H9 (cell line): ENCODE results near the gene RIT2. TPM values are rescaled to one million over a fixed set of nuclear protein-coding genes. Genes with fewer than 3 reads are reported as not detected.

ENCODE experiments used
- DNase-seq: peaks from one replicate; pipeline ENCODE4 v3.0.0-alpha.2; 2017
- H2AFZ ChIP-seq: one replicate; pipeline ENCODE4 v1.6.1; 2013; ENCODE audit warnings: mild to moderate bottlenecking, low read length, control low read depth, moderate library complexity
- H2AK5ac ChIP-seq: 2 replicates; pipeline ENCODE4 v1.6.1; 2013; ENCODE audit warnings: low read length, control low read depth, mixed read lengths; ENCODE audit not compliant: insufficient read length
- H2BK120ac ChIP-seq: one replicate; pipeline ENCODE4 v1.6.1; 2013; ENCODE audit warnings: low read depth, mild to moderate bottlenecking, low read length, control low read depth, inconsistent platforms; ENCODE audit not compliant: poor library complexity, severe bottlenecking
- H2BK12ac ChIP-seq: 2 replicates; pipeline ENCODE4 v1.6.1; 2013; ENCODE audit warnings: low read length, control low read depth, mixed read lengths, low read depth; ENCODE audit not compliant: insufficient read length
- H2BK15ac ChIP-seq: 2 replicates; pipeline ENCODE4 v1.6.1; 2013; ENCODE audit warnings: low read depth, low read length, control low read depth
- H2BK20ac ChIP-seq: one replicate; pipeline ENCODE4 v1.6.1; 2013; ENCODE audit warnings: low read depth, mild to moderate bottlenecking, low read length, control low read depth, inconsistent platforms; ENCODE audit not compliant: poor library complexity, severe bottlenecking
- H2BK5ac ChIP-seq: 2 replicates; pipeline ENCODE4 v1.6.1; 2013; ENCODE audit warnings: low read length, control low read depth, mixed read lengths; ENCODE audit not compliant: insufficient read length
- H3K14ac ChIP-seq: 2 replicates; pipeline ENCODE4 v1.6.1; 2013; ENCODE audit warnings: low read length, control low read depth; ENCODE audit not compliant: insufficient read depth
- H3K18ac ChIP-seq: 2 replicates; pipeline ENCODE4 v1.6.1; 2013; ENCODE audit warnings: low read depth, mild to moderate bottlenecking, mixed read lengths, low read length, control low read depth; ENCODE audit not compliant: insufficient read length
- H3K23ac ChIP-seq: 2 replicates; pipeline ENCODE4 v1.6.1; 2013; ENCODE audit warnings: low read length, control low read depth, mixed read lengths, low read depth; ENCODE audit not compliant: insufficient read length
- H3K23me2 ChIP-seq: 2 replicates; pipeline ENCODE4 v1.6.1; 2013; ENCODE audit warnings: low read depth, mild to moderate bottlenecking, mixed read lengths, low read length, control low read depth; ENCODE audit not compliant: insufficient read length, poor library complexity, severe bottlenecking
- H3K27ac ChIP-seq: 2 replicates; pipeline ENCODE4 v1.5.1; 2013; ENCODE audit warnings: low read length, control low read depth, mixed read lengths, low read depth; ENCODE audit not compliant: insufficient read length
- H3K27me3 ChIP-seq: 2 replicates; pipeline ENCODE4 v1.6.1; 2013; ENCODE audit warnings: low read length, control low read depth, inconsistent platforms; ENCODE audit not compliant: insufficient read depth
- H3K4ac ChIP-seq: 2 replicates; pipeline ENCODE4 v1.6.1; 2013; ENCODE audit warnings: low read depth, mild to moderate bottlenecking, control low read depth, inconsistent platforms, low read length, moderate library complexity
- H3K4me1 ChIP-seq: 2 replicates; pipeline ENCODE4 v1.6.1; 2013; ENCODE audit warnings: low read length, control low read depth, inconsistent platforms; ENCODE audit not compliant: insufficient read depth
- H3K4me2 ChIP-seq: 2 replicates; pipeline ENCODE4 v1.6.1; 2013; ENCODE audit warnings: low read length, control low read depth, mixed read lengths; ENCODE audit not compliant: insufficient read length, insufficient read depth
- H3K56ac ChIP-seq: 2 replicates; pipeline ENCODE4 v1.6.1; 2013; ENCODE audit warnings: low read depth, mild to moderate bottlenecking, mixed read lengths, low read length, control low read depth; ENCODE audit not compliant: insufficient read length
- H3K79me1 ChIP-seq: 2 replicates; pipeline ENCODE4 v1.6.1; 2013; ENCODE audit warnings: low read depth, mild to moderate bottlenecking, moderate library complexity, low read length, control low read depth, inconsistent platforms; ENCODE audit not compliant: insufficient read depth, poor library complexity, severe bottlenecking
- H3K79me2 ChIP-seq: 2 replicates; pipeline ENCODE4 v1.6.1; 2013; ENCODE audit warnings: low read length, control low read depth, inconsistent platforms; ENCODE audit not compliant: insufficient read depth
- H3K9ac ChIP-seq: 2 replicates; pipeline ENCODE4 v1.6.1; 2013; ENCODE audit warnings: low read length, control low read depth, mixed read lengths; ENCODE audit not compliant: insufficient read length; ENCODE audit errors: extremely low read depth
- H3K9me3 ChIP-seq: one replicate; pipeline ENCODE4 v1.6.1; 2013; ENCODE audit warnings: low read depth, low read length, inconsistent platforms; ENCODE audit not compliant: control insufficient read depth
- H3T11ph ChIP-seq: one replicate; pipeline ENCODE4 v1.6.1; 2013; ENCODE audit warnings: mild to moderate bottlenecking, low read length, control low read depth, inconsistent platforms
- H4K20me1 ChIP-seq: one replicate; pipeline ENCODE4 v1.6.1; 2013; ENCODE audit not compliant: control insufficient read depth, insufficient read length, insufficient read depth
- H4K5ac ChIP-seq: 2 replicates; pipeline ENCODE4 v1.6.1; 2013; ENCODE audit warnings: low read depth, mild to moderate bottlenecking, mixed read lengths, low read length, control low read depth; ENCODE audit not compliant: insufficient read length
- H4K8ac ChIP-seq: replicated peaks from 2 replicates; pipeline ENCODE4 v1.6.1; 2013; ENCODE audit warnings: low read length, control low read depth, mixed read lengths, low read depth; ENCODE audit not compliant: insufficient read length
- H4K91ac ChIP-seq: 2 replicates; pipeline ENCODE4 v1.6.1; 2013; ENCODE audit warnings: low read depth, mild to moderate bottlenecking, moderate library complexity, mixed read lengths, low read length, control low read depth; ENCODE audit not compliant: insufficient read length
- H3K27ac Mint-ChIP-seq, 3 experiments: 2 replicates in 2 of 3; 3 replicates in 1 of 3; pipeline ENCODE4 v1.8.0; 2020 to 2021; ENCODE audit warnings: mixed read lengths in 3 of 3, mild to moderate bottlenecking in 1 of 3, moderate library complexity in 1 of 3
- H3K27me3 Mint-ChIP-seq: 2 replicates; pipeline ENCODE4 v1.8.0; 2021; ENCODE audit warnings: low read depth, mild to moderate bottlenecking, moderate library complexity, mixed read lengths
- H3K36me3 Mint-ChIP-seq, 3 experiments: 2 replicates in 2 of 3; 3 replicates in 1 of 3; pipeline ENCODE4 v1.8.0; 2020 to 2021; ENCODE audit warnings: low read depth in 3 of 3, mixed read lengths in 3 of 3; ENCODE audit not compliant: insufficient read depth in 1 of 3
- H3K4me1 Mint-ChIP-seq, 2 experiments: 2 replicates each; pipeline ENCODE4 v1.8.0; 2020; ENCODE audit warnings: mixed read lengths in 2 of 2
- H3K4me3 Mint-ChIP-seq, 2 experiments: 2 replicates in 1 of 2; 3 replicates in 1 of 2; pipeline ENCODE4 v1.8.0; 2020 to 2021; ENCODE audit warnings: mild to moderate bottlenecking in 2 of 2, mixed read lengths in 2 of 2, moderate library complexity in 1 of 2
- H3K9me3 Mint-ChIP-seq, 2 experiments: 2 replicates in 1 of 2; 3 replicates in 1 of 2; pipeline ENCODE4 v1.8.0; 2020; ENCODE audit warnings: mild to moderate bottlenecking in 2 of 2, mixed read lengths in 2 of 2, moderate library complexity in 1 of 2
- WGBS: extraction: QIAGEN DNeasy Blood & Tissue Kit; methylation state at CpG from one replicate; pipeline ENCODE4 v1.1.7; 2013; ENCODE audit warnings: missing lambda C conversion rate, low lambda C conversion rate, mixed read lengths; ENCODE audit not compliant: insufficient read length; ENCODE audit errors: extremely low coverage; 5-methylcytosine and 5-hydroxymethylcytosine counted together
- total RNA-seq: library from RNA; stranded (reverse); gene quantifications from 2 replicates; pipeline ENCODE4 v1.2.1, GENCODE V29; 2021
- TF ChIP-seq, protein P1 (sequence below): fragments of 200-600 bp; sonication (generic); conservative IDR thresholded peaks from 3 replicates; pipeline ENCODE4 v1.8.0; 2021; ENCODE audit warnings: antibody characterized with exemption, mild to moderate bottlenecking

Gene RIT2
- total RNA-seq, 1 experiment from 2014 or later, result 1.2 TPM

DNA sequence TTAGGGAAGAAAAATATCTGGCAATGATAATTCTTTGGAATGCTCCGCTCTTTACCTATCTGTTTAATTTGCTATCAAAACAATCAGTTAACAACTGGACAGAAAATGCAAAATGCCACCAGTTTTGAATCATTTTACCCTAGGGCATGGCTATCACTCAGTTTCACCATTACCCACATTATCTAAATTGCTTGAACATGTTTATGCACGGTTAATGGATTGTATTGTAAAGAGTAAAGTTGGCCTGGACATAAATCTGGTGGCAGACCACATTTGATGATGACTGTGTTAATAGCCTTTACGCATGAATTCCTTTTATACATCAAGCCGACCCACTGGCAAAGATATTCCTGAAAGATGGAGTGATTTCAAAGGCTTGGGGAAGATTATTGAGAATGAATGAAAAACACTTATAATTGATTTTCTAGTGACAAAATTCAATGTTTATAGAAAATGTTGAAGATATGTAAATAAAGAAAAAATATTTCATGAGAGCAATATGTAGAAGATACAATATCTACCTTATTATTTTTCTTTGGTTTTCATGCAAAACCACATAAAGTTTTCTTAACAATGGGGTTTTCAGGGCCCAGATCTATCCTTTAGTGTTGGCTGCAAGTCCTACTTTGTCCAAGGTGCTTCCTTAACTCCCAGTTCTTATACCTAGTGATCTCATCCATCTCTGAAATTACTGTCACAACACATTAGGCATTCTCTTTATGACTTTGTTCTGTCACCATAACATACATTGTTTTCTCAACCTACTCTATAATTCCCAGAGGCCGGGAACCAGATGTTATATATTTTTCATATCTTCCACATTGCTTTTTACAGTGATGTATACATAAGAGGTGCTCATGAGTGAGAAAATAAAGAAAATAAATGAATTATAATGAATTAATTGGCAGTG is 265.1 kb downstream of the RIT2 start:
- no peak overlapping the region for H2BK12ac ChIP-seq
- no peak overlapping the region for H3K18ac ChIP-seq
- no peak overlapping the region for H3K14ac ChIP-seq
- no peaks in the 10 kb centered on the region for H3K79me1 ChIP-seq
- no peaks in the 10 kb centered on the region; the same call in 1 of the 2 replicates for H3K4me1 ChIP-seq
- H4K8ac ChIP-seq, result no peak overlapping the region
- no peaks in the 10 kb centered on the region for H3K9me3 Mint-ChIP-seq
- H2BK20ac ChIP-seq, result no peak overlapping the region
- no peak overlapping the region for H3K4me2 ChIP-seq
- no peak overlapping the region for H3K9ac ChIP-seq
- no peaks in the 10 kb centered on the region for H3K27me3 Mint-ChIP-seq
- H2BK120ac ChIP-seq, result no peak overlapping the region
- H3K27ac ChIP-seq, result no peak overlapping the region
- H4K5ac ChIP-seq, result no peak overlapping the region
- no peaks in the 10 kb centered on the region for H3K36me3 Mint-ChIP-seq
- no CpG with 5 or more reads among the region's 5 CpGs for WGBS
- no peaks in the 10 kb centered on the region for H3K27me3 ChIP-seq
- no peak overlapping the region for H4K91ac ChIP-seq
- TF ChIP-seq, protein P1, sequence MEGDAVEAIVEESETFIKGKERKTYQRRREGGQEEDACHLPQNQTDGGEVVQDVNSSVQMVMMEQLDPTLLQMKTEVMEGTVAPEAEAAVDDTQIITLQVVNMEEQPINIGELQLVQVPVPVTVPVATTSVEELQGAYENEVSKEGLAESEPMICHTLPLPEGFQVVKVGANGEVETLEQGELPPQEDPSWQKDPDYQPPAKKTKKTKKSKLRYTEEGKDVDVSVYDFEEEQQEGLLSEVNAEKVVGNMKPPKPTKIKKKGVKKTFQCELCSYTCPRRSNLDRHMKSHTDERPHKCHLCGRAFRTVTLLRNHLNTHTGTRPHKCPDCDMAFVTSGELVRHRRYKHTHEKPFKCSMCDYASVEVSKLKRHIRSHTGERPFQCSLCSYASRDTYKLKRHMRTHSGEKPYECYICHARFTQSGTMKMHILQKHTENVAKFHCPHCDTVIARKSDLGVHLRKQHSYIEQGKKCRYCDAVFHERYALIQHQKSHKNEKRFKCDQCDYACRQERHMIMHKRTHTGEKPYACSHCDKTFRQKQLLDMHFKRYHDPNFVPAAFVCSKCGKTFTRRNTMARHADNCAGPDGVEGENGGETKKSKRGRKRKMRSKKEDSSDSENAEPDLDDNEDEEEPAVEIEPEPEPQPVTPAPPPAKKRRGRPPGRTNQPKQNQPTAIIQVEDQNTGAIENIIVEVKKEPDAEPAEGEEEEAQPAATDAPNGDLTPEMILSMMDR, result no peak
- H3K79me2 ChIP-seq, result no peaks in the 10 kb centered on the region
- no peaks in the 10 kb centered on the region for H3K23me2 ChIP-seq
- no peaks in the 10 kb centered on the region for H3K9me3 ChIP-seq
- H2BK15ac ChIP-seq, result no peak overlapping the region
- H2AFZ ChIP-seq, result no peak overlapping the region
- no peak overlapping the region for H3K4me3 Mint-ChIP-seq
- no peak for DNase-seq
- H3K4me1 Mint-ChIP-seq, result peaks cover 10 to 14% of the 10 kb centered on the region in 2 experiments
- no peak overlapping the region for H3K4ac ChIP-seq
- no peak overlapping the region for H3K23ac ChIP-seq
- H3T11ph ChIP-seq, result no peak overlapping the region
- no peak overlapping the region for H2BK5ac ChIP-seq
- no peak overlapping the region for H2AK5ac ChIP-seq
- no peaks in the 10 kb centered on the region for H4K20me1 ChIP-seq
- no peak overlapping the region for H3K56ac ChIP-seq
- H3K27ac Mint-ChIP-seq, result no peak overlapping the region
